ENCODE data around the gene RAD51B.

RAD51B gene

GRCh38 chr14:68713782-68714181 is 894.2 kb downstream of the RAD51B start:
- H3K4me2 ChIP-seq (ENCODE audit: low read depth, low read length): no peak overlapping the region
- TF ChIP-seq CTCF (IDR thresholded peaks at IDR 0.05; ENCODE audit: low read length): no peak
- TF ChIP-seq EZH2phosphoT487 (IDR thresholded peaks at IDR 0.05; ENCODE audit: low read length): no peak
- TF ChIP-seq EZH2 (optimal IDR thresholded peaks at IDR 0.05; ENCODE audit: low read depth, low read length): no peak
- H2AFZ ChIP-seq (ENCODE audit: low read length): no peak overlapping the region
- no peaks in the 10 kb centered on the region for H3F3A ChIP-seq (ENCODE audit: insufficient read depth, low read length)
- no peak for DNase-seq
- no peaks in the 10 kb centered on the region for H4K20me1 ChIP-seq (ENCODE audit: insufficient read depth, low read length)
- H3K9me2 ChIP-seq (replicated peaks; ENCODE audit: insufficient read depth, low read length): no peaks in the 10 kb centered on the region
- H3K27me3 ChIP-seq (replicated peaks; ENCODE audit: insufficient read depth, low read length): no peaks in the 10 kb centered on the region
- H3K9ac ChIP-seq (ENCODE audit: low read length): no peak overlapping the region
- H3K36me3 ChIP-seq (replicated peaks; ENCODE audit: insufficient read depth, low read length): no peaks in the 10 kb centered on the region
- no peaks in the 10 kb centered on the region for H3K4me1 ChIP-seq (ENCODE audit: low read length)
- no peaks in the 10 kb centered on the region for H3K9me3 ChIP-seq (replicated peaks; ENCODE audit: insufficient read depth, low read length)
- no peak overlapping the region for H3K27ac ChIP-seq (ENCODE audit: low read length)
- H3K79me2 ChIP-seq (ENCODE audit: low read length): no peaks in the 10 kb centered on the region
- H3K4me3 ChIP-seq (ENCODE audit: low read length): no peak overlapping the region

GRCh38 chr14:68714991-68715924 is 895.7 kb downstream of the RAD51B start:
- Histone ChIP-seq H3K27ac (ENCODE audit: low read length) (no peak overlapping the region), H3K4me1 (ENCODE audit: low read length) (no peaks in the 10 kb centered on the region), H3K9me2 (replicated peaks; ENCODE audit: insufficient read depth, low read length) (no peaks in the 10 kb centered on the region), H3K9me3 (replicated peaks; ENCODE audit: insufficient read depth, low read length) (no peaks in the 10 kb centered on the region), H3F3A (ENCODE audit: insufficient read depth, low read length) (no peaks in the 10 kb centered on the region), H3K4me3 (ENCODE audit: low read length) (no peak overlapping the region), H3K36me3 (replicated peaks; ENCODE audit: insufficient read depth, low read length) (no peaks in the 10 kb centered on the region), H3K4me2 (ENCODE audit: low read depth, low read length) (no peak overlapping the region), H2AFZ (ENCODE audit: low read length) (no peak overlapping the region), H3K9ac (ENCODE audit: low read length) (no peak overlapping the region), H3K27me3 (replicated peaks; ENCODE audit: insufficient read depth, low read length) (no peaks in the 10 kb centered on the region), H3K79me2 (ENCODE audit: low read length) (no peaks in the 10 kb centered on the region), H4K20me1 (ENCODE audit: insufficient read depth, low read length) (no peaks in the 10 kb centered on the region)
- TF ChIP-seq CTCF (IDR thresholded peaks at IDR 0.05; ENCODE audit: low read length) (no peak), EZH2 (optimal IDR thresholded peaks at IDR 0.05; ENCODE audit: low read depth, low read length) (no peak), EZH2phosphoT487 (IDR thresholded peaks at IDR 0.05; ENCODE audit: low read length) (no peak)
- no peak for DNase-seq

GRCh38 chr14:68716698-68717097 is 897.1 kb downstream of the RAD51B start:
- TF ChIP-seq EZH2phosphoT487 (IDR thresholded peaks at IDR 0.05; ENCODE audit: low read length) (no peak), CTCF (IDR thresholded peaks at IDR 0.05; ENCODE audit: low read length) (no peak), EZH2 (optimal IDR thresholded peaks at IDR 0.05; ENCODE audit: low read depth, low read length) (no peak)
- Histone ChIP-seq H3K4me3 (ENCODE audit: low read length) (no peak overlapping the region), H3K27ac (ENCODE audit: low read length) (no peak overlapping the region), H2AFZ (ENCODE audit: low read length) (no peak overlapping the region), H3K9me2 (replicated peaks; ENCODE audit: insufficient read depth, low read length) (no peaks in the 10 kb centered on the region), H3K4me1 (ENCODE audit: low read length) (no peaks in the 10 kb centered on the region), H3K9me3 (replicated peaks; ENCODE audit: insufficient read depth, low read length) (no peaks in the 10 kb centered on the region), H3F3A (ENCODE audit: insufficient read depth, low read length) (no peaks in the 10 kb centered on the region), H3K9ac (ENCODE audit: low read length) (no peak overlapping the region), H3K27me3 (replicated peaks; ENCODE audit: insufficient read depth, low read length) (no peaks in the 10 kb centered on the region), H3K36me3 (replicated peaks; ENCODE audit: insufficient read depth, low read length) (no peaks in the 10 kb centered on the region), H3K4me2 (ENCODE audit: low read depth, low read length) (no peak overlapping the region), H3K79me2 (ENCODE audit: low read length) (no peaks in the 10 kb centered on the region), H4K20me1 (ENCODE audit: insufficient read depth, low read length) (no peaks in the 10 kb centered on the region)
- no peak for DNase-seq
